ENCODE measurements around the gene RAI1. TPM values are rescaled to one million over a fixed set of nuclear protein-coding genes. Genes with fewer than 3 reads are reported as not detected.

The RAI1 gene
- total and polyA plus RNA-seq, 2 of the 8 experiments (the other 6 are each of a cell fraction or from before 2014, with no cell fraction given) = 0.39 to 1.2 TPM

DNA sequence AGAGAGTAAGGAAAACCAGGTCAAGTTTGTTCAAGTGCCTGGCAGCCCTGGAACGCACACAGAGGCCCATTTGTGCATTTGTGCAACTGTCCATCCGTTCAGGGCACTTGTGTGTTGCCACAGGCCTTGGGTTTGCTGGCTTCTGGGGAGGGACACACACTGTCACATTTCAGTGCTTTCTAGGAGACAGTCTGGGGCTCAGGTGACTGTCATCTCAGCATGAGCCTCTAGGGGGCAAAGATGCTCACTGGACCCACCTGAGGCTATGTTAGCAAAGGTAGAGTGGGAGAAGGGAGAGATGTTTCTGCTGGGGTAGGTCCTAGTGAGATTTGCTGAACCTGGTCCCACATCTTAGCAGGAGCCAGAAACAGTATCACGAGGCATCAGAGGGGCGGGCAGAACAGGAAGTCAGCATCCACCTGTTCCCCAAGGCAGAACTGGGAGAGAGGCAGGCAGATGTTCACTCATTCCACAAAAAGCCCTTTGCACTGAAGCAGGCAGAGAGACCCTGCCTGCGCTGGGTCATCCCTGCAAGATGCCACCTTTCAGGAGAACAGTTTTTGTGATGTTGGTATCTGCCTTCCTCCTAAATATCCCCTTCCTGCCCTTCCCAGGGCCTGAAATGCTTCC, 48.5 kb downstream of the RAI1 start (continued):
- TF ChIP-seq POLR2AphosphoS5 (IDR thresholded peaks at IDR 0.05; ENCODE audit: low read depth, low read length) = no peak
- no peak for TF ChIP-seq POU5F1 (IDR thresholded peaks at IDR 0.05; ENCODE audit: low read depth, low read length)

Data from H1 (cell line).